Muscle layer of colon (tissue), 2 donors: ENCODE data around the gene TENM4.

Experiments
- H3K27ac ChIP-seq: one replicate; pipeline ENCODE4 v1.7.0; 2013; ENCODE audit warnings: low read depth, mild to moderate bottlenecking, low read length, moderate library complexity
- H3K27me3 ChIP-seq, 2 donors: one replicate each; pipeline ENCODE4 v1.7.0; 2013; ENCODE audit warnings: low read length in 2 of 2, mild to moderate bottlenecking in 2 of 2; ENCODE audit not compliant: insufficient read depth in 2 of 2, control insufficient read depth in 1 of 2
- H3K36me3 ChIP-seq: one replicate; pipeline ENCODE4 v1.7.0; 2013; ENCODE audit warnings: mild to moderate bottlenecking, low read length; ENCODE audit not compliant: insufficient read depth
- H3K4me1 ChIP-seq: one replicate; pipeline ENCODE4 v1.7.0; 2013; ENCODE audit warnings: mild to moderate bottlenecking, low read length; ENCODE audit not compliant: insufficient read depth
- H3K4me3 ChIP-seq, 2 donors: one replicate each; pipeline ENCODE4 v1.7.0; 2013; ENCODE audit warnings: low read length in 2 of 2, low read depth in 1 of 2, mild to moderate bottlenecking in 1 of 2, moderate library complexity in 1 of 2
- H3K9ac ChIP-seq: one replicate; pipeline ENCODE4 v1.7.0; 2013; ENCODE audit warnings: low read length
- H3K9me3 ChIP-seq: one replicate; pipeline ENCODE4 v1.7.0; 2013; ENCODE audit warnings: mild to moderate bottlenecking, low read length
- donor health status: abdominal sarcoma.
- donor health status: Adenocarcinoma of cecum.

Gene TENM4

DNA sequence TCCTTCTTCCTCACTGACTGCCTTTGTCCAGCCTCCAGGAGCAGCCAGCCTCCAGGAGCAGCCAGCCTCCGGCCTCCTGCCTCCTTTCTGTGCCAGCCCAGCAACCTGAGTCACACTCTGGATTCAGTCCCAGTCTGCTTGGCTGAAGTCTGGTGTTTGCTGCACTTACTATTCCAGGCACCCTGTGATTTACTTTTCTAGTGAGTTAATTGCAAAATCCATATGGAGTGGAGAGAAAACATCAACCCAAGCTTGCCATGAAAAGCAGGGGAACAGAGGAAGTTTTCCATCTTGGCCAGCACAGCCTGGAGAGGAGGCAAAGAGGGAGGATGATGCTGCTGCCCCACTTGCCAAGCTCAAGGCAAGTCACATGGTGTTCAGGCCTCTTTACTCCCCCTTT is 400.5 kb downstream of the TENM4 start:
- Histone ChIP-seq H3K9ac (no peak overlapping the region), H3K36me3 (no peaks in the 10 kb centered on the region), H3K27ac (no peak overlapping the region), H3K9me3 (no peaks in the 10 kb centered on the region), H3K4me1 (no peaks in the 10 kb centered on the region), H3K4me3 (no peak overlapping the region), H3K27me3 (no peaks in the 10 kb centered on the region)

DNA sequence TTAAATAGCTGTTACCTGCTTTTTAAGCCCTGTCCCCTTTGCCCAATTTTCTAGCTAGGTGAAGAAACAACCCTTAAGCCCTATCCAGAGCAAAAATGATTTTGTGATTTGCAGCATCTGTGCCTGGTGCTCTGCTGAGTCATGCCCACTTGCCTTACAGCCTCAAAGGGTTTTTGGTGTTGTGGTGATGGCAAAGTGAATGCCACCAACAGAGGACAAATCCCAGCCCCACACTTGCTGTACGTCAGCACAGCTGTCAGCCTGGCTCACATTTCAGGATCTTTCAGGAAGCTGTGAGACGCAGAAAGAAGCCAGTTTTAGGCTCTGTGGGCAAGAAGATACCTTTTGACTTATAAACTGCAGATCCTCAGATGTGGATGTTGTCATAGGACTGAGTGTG is 401.7 kb downstream of the TENM4 start:
- H3K4me3 ChIP-seq = no peak overlapping the region
- H3K4me1 ChIP-seq = no peaks in the 10 kb centered on the region
- H3K36me3 ChIP-seq = no peaks in the 10 kb centered on the region
- H3K27ac ChIP-seq = no peak overlapping the region
- no peaks in the 10 kb centered on the region for H3K9me3 ChIP-seq
- H3K9ac ChIP-seq = no peak overlapping the region
- no peaks in the 10 kb centered on the region for H3K27me3 ChIP-seq

DNA sequence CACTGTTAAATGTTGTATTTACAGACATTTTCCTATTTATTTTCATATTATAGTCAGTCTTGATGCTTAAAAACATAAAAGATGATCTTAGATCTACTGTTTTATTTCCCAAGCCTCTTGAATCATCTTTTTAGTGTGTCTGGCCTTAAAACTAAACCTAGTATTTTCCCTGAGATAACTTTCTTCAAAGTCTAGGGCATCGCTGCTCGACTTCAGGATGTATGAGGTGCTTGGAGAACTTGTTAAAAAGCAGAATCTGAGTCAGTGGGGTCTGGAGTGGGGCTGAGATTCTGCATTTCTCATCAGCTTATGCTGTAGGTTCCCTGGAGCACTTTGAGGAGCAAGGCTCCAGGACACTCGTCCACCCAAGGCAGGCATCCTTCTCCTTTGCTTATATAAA is 404.9 kb downstream of the TENM4 start:
- Histone ChIP-seq H3K27me3 (no peaks in the 10 kb centered on the region), H3K4me3 (no peak overlapping the region), H3K9ac (no peak overlapping the region), H3K4me1 (no peaks in the 10 kb centered on the region), H3K27ac (no peak overlapping the region), H3K36me3 (no peaks in the 10 kb centered on the region), H3K9me3 (no peaks in the 10 kb centered on the region)

DNA sequence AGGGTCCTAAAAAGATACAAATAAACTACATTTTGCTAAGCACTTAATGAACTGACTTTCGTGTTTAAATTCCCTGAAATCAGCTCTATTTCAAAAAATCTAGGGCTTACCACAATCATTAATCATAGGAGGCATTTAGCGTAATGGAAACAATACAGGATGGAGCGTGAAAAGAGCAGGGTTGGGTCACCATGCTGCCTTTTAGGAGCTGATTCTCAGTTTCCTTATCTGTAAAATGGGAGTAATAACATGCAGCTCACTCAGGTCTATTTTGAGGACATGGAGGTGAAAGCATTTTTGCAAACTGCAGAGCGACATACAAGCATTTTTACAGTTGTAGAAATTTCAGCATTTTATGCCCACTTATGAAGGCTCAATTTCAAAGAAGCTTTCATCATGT is 407.0 kb downstream of the TENM4 start:
- no peak overlapping the region for H3K4me3 ChIP-seq
- H3K27ac ChIP-seq = no peak overlapping the region
- H3K36me3 ChIP-seq = no peaks in the 10 kb centered on the region
- H3K4me1 ChIP-seq = no peaks in the 10 kb centered on the region
- H3K9ac ChIP-seq = no peak overlapping the region
- H3K9me3 ChIP-seq = no peaks in the 10 kb centered on the region
- no peaks in the 10 kb centered on the region for H3K27me3 ChIP-seq

DNA sequence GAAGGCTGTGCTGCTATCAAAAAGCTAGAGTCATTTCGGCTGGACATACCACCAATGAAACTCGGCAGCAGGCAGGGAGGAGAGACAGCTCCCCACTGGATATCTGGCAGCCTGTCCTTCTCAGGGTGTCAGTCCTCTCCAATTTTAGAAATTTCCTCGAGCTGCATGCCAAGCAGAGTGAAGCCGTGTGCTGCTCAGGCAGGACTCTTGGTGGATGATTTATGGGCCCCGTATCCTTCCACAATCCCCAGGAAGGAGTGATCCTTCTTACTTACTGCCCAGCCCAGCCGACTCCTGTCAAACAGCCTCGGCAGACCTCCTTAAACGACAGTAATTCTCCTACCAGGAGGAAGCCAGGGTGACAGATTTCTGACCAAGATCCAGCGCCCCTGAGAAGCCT is 410.4 kb downstream of the TENM4 start:
- no peaks in the 10 kb centered on the region for H3K4me1 ChIP-seq
- no peak overlapping the region for H3K9ac ChIP-seq
- no peaks in the 10 kb centered on the region for H3K27me3 ChIP-seq
- H3K27ac ChIP-seq = no peak overlapping the region
- H3K36me3 ChIP-seq = no peaks in the 10 kb centered on the region
- no peak overlapping the region for H3K4me3 ChIP-seq
- no peaks in the 10 kb centered on the region for H3K9me3 ChIP-seq

DNA sequence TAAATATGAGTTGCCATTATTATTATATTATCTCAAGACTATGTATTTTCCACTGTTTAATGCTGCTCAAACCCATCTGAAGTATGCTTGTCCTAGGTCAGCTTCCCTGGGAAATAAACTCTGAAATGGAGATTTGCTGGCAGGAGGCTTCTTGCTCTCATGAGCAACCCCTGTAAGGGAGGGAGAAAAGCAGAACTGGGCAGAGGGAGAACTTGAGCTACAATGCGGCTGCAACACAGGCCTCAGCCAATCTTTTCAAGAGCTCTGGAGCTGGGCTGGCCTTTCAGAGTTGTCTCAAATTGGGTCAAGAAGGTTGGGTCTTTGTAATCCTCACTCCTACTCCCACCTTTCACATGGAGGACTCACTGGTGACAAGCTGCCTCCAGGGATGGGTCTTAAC is 412.6 kb downstream of the TENM4 start:
- Histone ChIP-seq H3K27me3 (no peaks in the 10 kb centered on the region), H3K27ac (no peak overlapping the region), H3K4me3 (no peak overlapping the region), H3K9me3 (no peaks in the 10 kb centered on the region), H3K36me3 (no peaks in the 10 kb centered on the region), H3K9ac (no peak overlapping the region), H3K4me1 (no peaks in the 10 kb centered on the region)

DNA sequence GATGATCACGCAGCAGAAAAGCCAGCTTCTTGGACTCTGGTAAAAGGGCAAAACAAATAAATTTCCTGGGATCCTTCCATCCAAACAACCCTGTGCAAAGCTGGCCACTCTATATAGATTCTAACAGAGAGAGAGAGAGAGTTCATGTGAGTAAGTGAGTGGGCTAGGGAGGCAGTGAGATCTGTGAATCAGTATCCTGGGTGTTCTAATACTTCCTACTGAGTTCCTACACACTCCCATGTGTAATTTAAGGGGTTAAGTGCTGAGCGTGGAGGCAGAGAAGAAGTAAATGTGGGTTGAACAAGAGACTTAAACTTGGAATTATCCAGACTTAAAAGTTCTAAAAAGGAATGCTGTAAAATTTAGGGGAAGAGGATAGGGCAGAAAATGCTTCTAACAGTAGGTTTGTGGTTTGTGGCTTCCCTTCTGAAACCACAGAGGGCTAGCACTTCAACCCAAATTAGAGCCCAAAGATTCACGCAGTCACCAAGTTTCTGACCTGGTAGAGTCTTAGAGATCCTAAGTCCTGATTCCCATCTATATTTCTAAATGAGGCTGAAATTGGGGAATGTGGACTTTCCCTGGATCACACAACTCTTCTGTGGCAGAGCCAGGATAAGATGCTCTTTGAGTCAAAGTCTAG is 413.9 kb downstream of the TENM4 start:
- H3K27me3 ChIP-seq = no peaks in the 10 kb centered on the region
- no peaks in the 10 kb centered on the region for H3K36me3 ChIP-seq
- no peak overlapping the region for H3K9ac ChIP-seq
- no peak overlapping the region for H3K4me3 ChIP-seq
- H3K9me3 ChIP-seq = no peaks in the 10 kb centered on the region
- no peaks in the 10 kb centered on the region for H3K4me1 ChIP-seq
- no peak overlapping the region for H3K27ac ChIP-seq

DNA sequence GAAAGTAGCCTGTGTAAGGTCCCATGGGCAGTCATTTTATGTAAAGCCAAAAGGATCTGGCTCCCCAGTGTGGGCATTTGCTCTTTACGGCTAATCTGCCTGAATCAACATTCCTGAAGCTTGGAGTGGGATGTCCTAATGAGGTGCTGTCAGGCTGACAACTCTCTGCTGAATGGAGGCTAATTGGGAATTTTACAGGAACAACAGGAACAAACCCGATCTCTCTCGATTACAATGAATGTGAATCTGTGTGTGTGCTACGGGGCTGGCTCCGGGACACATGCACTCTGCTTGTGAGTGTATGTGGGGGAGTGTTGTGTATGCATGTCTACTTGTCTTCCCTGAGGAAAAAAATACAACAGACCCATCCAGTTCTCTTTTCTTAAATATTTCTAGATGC is 415.2 kb downstream of the TENM4 start:
- H3K27ac ChIP-seq = no peak overlapping the region
- H3K9me3 ChIP-seq = no peaks in the 10 kb centered on the region
- H3K36me3 ChIP-seq = no peaks in the 10 kb centered on the region
- H3K27me3 ChIP-seq = no peaks in the 10 kb centered on the region
- no peak overlapping the region for H3K4me3 ChIP-seq
- H3K9ac ChIP-seq = no peak overlapping the region
- no peaks in the 10 kb centered on the region for H3K4me1 ChIP-seq

DNA sequence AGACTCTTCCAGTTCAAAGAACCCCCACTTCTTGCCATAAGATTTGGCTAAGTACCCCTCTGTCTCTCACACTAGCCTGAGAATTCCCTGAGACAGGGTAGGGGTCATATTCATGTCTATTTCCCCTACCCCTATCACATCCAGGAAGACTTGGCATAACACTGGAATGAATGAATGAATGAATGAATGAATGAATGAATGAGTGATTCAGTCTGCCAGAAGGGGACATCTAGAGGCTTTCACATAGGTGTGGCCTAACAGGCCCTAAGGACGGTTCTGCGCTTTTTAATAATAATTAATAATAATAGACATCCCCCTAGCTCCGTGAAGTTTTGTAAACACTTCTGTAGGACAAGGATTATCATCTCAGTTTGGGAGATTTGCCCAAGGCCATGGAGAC is 415.7 kb downstream of the TENM4 start:
- Histone ChIP-seq H3K27ac (no peak overlapping the region), H3K4me1 (no peaks in the 10 kb centered on the region), H3K36me3 (no peaks in the 10 kb centered on the region), H3K9ac (no peak overlapping the region), H3K9me3 (no peaks in the 10 kb centered on the region), H3K27me3 (no peaks in the 10 kb centered on the region), H3K4me3 (no peak overlapping the region)

DNA sequence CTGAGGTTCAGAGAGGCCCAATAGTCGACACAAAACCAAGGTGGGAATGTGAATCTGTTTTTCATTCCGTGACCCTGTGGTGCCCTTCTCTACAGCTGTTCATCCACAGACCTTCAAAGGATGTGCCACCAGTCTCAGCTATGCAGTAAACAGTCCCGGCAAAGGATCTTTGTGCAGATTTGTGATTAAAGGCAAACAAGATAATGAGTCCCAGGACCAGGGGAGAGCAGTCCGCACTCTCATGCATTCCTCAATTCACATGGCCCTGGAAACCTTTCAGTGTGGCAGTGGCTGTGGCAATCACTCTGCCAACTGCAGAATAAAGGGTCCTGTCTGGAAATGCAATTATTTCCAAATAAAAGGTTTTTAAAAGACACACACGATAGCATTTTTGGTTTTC is 418.6 kb downstream of the TENM4 start:
- Histone ChIP-seq H3K27me3 (no peaks in the 10 kb centered on the region), H3K36me3 (no peaks in the 10 kb centered on the region), H3K27ac (no peak overlapping the region), H3K9ac (no peak overlapping the region), H3K4me3 (no peak overlapping the region), H3K9me3 (no peaks in the 10 kb centered on the region), H3K4me1 (no peaks in the 10 kb centered on the region)

DNA sequence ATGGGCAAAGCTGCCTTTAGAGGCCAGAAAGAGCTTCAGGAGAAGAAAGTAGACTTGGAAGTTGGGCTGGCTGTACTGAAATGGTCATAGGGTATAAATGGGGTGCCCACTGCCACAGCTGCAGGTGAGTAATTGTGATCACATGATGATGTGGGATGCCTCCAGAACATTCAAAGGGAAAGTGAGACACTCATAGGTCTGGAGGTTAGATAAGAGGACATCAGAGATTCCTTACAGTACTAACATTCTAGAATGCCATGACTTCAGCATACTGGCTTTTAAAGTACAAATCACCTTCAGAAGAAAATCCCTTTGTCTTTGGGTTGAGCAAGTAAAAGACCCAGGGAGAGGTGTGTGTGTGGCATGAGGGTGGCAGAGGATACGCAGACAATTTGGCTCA is 419.2 kb downstream of the TENM4 start:
- Histone ChIP-seq H3K9me3 (no peaks in the 10 kb centered on the region), H3K27me3 (no peaks in the 10 kb centered on the region), H3K9ac (no peak overlapping the region), H3K4me1 (no peaks in the 10 kb centered on the region), H3K36me3 (no peaks in the 10 kb centered on the region), H3K4me3 (no peak overlapping the region), H3K27ac (no peak overlapping the region)

DNA sequence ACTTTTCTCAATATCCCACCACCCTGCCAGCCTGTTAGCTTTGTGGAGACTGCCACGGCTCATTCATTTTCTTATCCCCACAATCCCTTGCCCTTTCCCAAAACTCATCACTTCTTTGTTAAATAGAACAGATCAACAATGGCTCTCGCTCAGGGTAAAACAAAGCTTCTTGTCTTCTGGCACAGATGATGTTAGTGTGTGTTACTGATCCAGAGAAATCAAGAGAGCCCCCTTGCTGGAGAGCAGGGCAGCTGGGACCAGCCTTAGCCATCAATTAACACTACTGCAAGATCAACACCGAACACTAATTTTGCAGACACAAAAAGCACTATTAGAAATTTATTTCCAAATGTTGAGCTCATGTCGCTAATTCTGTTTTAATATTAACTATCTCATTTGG is 420.9 kb downstream of the TENM4 start:
- Histone ChIP-seq H3K27me3 (no peaks in the 10 kb centered on the region), H3K4me1 (no peaks in the 10 kb centered on the region), H3K36me3 (no peaks in the 10 kb centered on the region), H3K4me3 (no peak overlapping the region), H3K9ac (no peak overlapping the region), H3K9me3 (no peaks in the 10 kb centered on the region), H3K27ac (no peak overlapping the region)
